HEK293 (cell line): Measurements from ENCODE around the gene CABCOCO1.

Experiments used
- BCL11B ChIP-seq: fragments of 450-650 bp; formaldehyde crosslinking; IDR thresholded peaks from 2 replicates; pipeline ENCODE4 v1.5.1; 2016; ENCODE audit warnings: low read depth, missing biosample characterization, missing genetic modification characterization
- OVOL3 ChIP-seq: fragments of 450-650 bp; formaldehyde crosslinking; IDR thresholded peaks from 2 replicates; pipeline ENCODE4 v1.5.1; 2016; ENCODE audit warnings: missing biosample characterization, missing genetic modification characterization
- RBAK ChIP-seq: fragments of 450-650 bp; formaldehyde crosslinking; IDR thresholded peaks from 2 replicates; pipeline ENCODE4 v1.5.1; 2016; ENCODE audit warnings: missing biosample characterization, missing genetic modification characterization
- ZBTB21 ChIP-seq: fragments of 450-650 bp; formaldehyde crosslinking; IDR thresholded peaks from 2 replicates; pipeline ENCODE4 v1.5.1; 2017; ENCODE audit warnings: missing biosample characterization, missing genetic modification characterization
- ZNF140 ChIP-seq: fragments of 450-650 bp; formaldehyde crosslinking; IDR thresholded peaks from 2 replicates; pipeline ENCODE4 v1.5.1; 2016; ENCODE audit warnings: missing biosample characterization, missing genetic modification characterization
- ZNF155 ChIP-seq: fragments of 450-650 bp; formaldehyde crosslinking; IDR thresholded peaks from 2 replicates; pipeline ENCODE4 v1.5.1; 2016; ENCODE audit warnings: missing biosample characterization, missing genetic modification characterization
- ZNF202 ChIP-seq: fragments of 450-650 bp; formaldehyde crosslinking; IDR thresholded peaks from 2 replicates; pipeline ENCODE4 v1.5.1; 2016; ENCODE audit warnings: missing biosample characterization, missing genetic modification characterization, borderline replicate concordance
- ZNF211 ChIP-seq: fragments of 450-650 bp; formaldehyde crosslinking; IDR thresholded peaks from 2 replicates; pipeline ENCODE4 v1.5.1; 2016; ENCODE audit warnings: low read depth, missing biosample characterization, missing genetic modification characterization
- ZNF350 ChIP-seq: fragments of 450-650 bp; formaldehyde crosslinking; IDR thresholded peaks from 2 replicates; pipeline ENCODE4 v1.5.0; 2017; ENCODE audit warnings: missing biosample characterization, mild to moderate bottlenecking, missing genetic modification characterization
- ZNF354C ChIP-seq: fragments of 450-650 bp; formaldehyde crosslinking; IDR thresholded peaks from 2 replicates; pipeline ENCODE4 v1.5.1; 2016; ENCODE audit warnings: missing biosample characterization, missing genetic modification characterization, low read depth, borderline replicate concordance
- ZNF555 ChIP-seq: fragments of 450-650 bp; formaldehyde crosslinking; conservative IDR thresholded peaks from 2 replicates; pipeline ENCODE4 v1.5.1; 2017; ENCODE audit warnings: missing biosample characterization, mild to moderate bottlenecking, missing genetic modification characterization, inconsistent platforms
- ZNF558 ChIP-seq: fragments of 450-650 bp; formaldehyde crosslinking; IDR thresholded peaks from 2 replicates; pipeline ENCODE4 v1.5.1; 2016; ENCODE audit warnings: missing biosample characterization, missing genetic modification characterization
- ZNF560 ChIP-seq: fragments of 450-650 bp; formaldehyde crosslinking; IDR thresholded peaks from 2 replicates; pipeline ENCODE4 v1.5.1; 2017; ENCODE audit warnings: missing biosample characterization, missing genetic modification characterization, borderline replicate concordance
- ZNF623 ChIP-seq: fragments of 450-650 bp; formaldehyde crosslinking; IDR thresholded peaks from 2 replicates; pipeline ENCODE4 v1.5.1; 2016; ENCODE audit warnings: missing biosample characterization, missing genetic modification characterization
- ZNF660 ChIP-seq: fragments of 450-650 bp; IDR thresholded peaks from 2 replicates; pipeline ENCODE4 v1.5.1; 2018; ENCODE audit warnings: missing biosample characterization, mild to moderate bottlenecking, missing genetic modification characterization
- ZNF664 ChIP-seq: fragments of 450-650 bp; formaldehyde crosslinking; IDR thresholded peaks from 2 replicates; pipeline ENCODE4 v1.5.1; 2016; ENCODE audit warnings: missing biosample characterization, missing genetic modification characterization
- TF ChIP-seq, protein P1 (sequence below): fragments of 450-650 bp; formaldehyde crosslinking; IDR thresholded peaks from 2 replicates; pipeline ENCODE4 v1.5.1; 2016; ENCODE audit warnings: missing biosample characterization, missing genetic modification characterization
- TF ChIP-seq, protein P2 (sequence below): fragments of 450-650 bp; formaldehyde crosslinking; IDR thresholded peaks from 2 replicates; pipeline ENCODE4 v1.5.1; 2017; ENCODE audit warnings: missing biosample characterization, missing genetic modification characterization
- TF ChIP-seq, protein P3 (sequence below): fragments of 450-650 bp; formaldehyde crosslinking; IDR thresholded peaks from 2 replicates; pipeline ENCODE4 v1.5.1; 2016; ENCODE audit warnings: missing biosample characterization, missing genetic modification characterization
- TF ChIP-seq, protein P4 (sequence below): fragments of 450-650 bp; formaldehyde crosslinking; IDR thresholded peaks from 2 replicates; pipeline ENCODE4 v1.5.1; 2016; ENCODE audit warnings: missing biosample characterization, missing genetic modification characterization
- TF ChIP-seq, protein P5 (sequence below): fragments of 450-650 bp; formaldehyde crosslinking; IDR thresholded peaks from 2 replicates; pipeline ENCODE4 v1.5.1; 2016; ENCODE audit warnings: missing biosample characterization, missing genetic modification characterization

Gene CABCOCO1

DNA sequence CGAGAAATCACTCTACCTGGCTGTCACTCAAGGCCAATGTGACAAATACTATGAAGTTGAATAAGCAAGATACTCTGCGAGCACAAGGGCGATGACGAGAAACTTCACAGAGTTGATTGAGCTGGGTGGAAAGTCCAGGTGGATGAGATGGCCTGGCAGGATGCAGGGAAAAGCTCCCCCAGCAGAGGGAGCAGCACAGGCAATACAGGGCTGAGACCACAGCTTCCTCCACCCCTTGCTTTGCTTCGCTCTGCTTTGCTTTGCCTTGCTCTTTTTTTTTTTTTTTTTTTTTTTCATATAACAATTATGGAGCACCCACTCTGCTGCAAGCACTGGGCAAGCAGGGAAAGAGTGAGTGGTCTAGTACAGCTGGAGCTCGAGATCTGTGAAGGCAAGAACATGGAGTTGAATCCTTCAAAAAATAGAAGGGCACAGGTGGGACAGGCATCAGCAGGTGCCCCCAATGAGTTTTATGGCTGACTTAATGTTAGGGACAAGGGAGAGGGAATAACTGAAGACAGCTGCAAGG is 88.3 kb downstream of the CABCOCO1 start (continued):
- TF ChIP-seq RBAK: no peak
- TF ChIP-seq ZNF560 (tag by site-specific recombination): no peak
- TF ChIP-seq ZNF354C (tag by site-specific recombination): no peak
- no peak for TF ChIP-seq ZNF555 (tag by site-specific recombination)
- TF ChIP-seq OVOL3: no peak
- TF ChIP-seq ZNF558 (tag by site-specific recombination): no peak
- TF ChIP-seq, protein P1, sequence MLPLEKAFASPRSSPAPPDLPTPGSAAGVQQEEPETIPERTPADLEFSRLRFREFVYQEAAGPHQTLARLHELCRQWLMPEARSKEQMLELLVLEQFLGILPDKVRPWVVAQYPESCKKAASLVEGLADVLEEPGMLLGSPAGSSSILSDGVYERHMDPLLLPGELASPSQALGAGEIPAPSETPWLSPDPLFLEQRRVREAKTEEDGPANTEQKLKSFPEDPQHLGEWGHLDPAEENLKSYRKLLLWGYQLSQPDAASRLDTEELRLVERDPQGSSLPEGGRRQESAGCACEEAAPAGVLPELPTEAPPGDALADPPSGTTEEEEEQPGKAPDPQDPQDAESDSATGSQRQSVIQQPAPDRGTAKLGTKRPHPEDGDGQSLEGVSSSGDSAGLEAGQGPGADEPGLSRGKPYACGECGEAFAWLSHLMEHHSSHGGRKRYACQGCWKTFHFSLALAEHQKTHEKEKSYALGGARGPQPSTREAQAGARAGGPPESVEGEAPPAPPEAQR (tag by site-specific recombination): no peak
- TF ChIP-seq, protein P2, sequence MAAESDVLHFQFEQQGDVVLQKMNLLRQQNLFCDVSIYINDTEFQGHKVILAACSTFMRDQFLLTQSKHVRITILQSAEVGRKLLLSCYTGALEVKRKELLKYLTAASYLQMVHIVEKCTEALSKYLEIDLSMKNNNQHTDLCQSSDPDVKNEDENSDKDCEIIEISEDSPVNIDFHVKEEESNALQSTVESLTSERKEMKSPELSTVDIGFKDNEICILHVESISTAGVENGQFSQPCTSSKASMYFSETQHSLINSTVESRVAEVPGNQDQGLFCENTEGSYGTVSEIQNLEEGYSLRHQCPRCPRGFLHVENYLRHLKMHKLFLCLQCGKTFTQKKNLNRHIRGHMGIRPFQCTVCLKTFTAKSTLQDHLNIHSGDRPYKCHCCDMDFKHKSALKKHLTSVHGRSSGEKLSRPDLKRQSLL (tag by site-specific recombination): 0 out of 2 replicates have a peak, but pooled peaks have one; percentile 47
- TF ChIP-seq, protein P3, sequence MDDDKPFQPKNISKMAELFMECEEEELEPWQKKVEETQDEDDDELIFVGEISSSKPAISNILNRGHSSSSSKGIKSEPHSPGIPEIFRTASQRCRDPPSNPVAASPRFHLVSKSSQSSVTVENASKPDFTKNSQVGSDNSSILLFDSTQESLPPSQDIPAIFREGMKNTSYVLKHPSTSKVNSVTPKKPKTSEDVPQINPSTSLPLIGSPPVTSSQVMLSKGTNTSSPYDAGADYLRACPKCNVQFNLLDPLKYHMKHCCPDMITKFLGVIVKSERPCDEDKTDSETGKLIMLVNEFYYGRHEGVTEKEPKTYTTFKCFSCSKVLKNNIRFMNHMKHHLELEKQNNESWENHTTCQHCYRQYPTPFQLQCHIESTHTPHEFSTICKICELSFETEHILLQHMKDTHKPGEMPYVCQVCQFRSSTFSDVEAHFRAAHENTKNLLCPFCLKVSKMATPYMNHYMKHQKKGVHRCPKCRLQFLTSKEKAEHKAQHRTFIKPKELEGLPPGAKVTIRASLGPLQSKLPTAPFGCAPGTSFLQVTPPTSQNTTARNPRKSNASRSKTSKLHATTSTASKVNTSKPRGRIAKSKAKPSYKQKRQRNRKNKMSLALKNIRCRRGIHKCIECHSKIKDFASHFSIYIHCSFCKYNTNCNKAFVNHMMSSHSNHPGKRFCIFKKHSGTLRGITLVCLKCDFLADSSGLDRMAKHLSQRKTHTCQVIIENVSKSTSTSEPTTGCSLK (tag by site-specific recombination): no peak
- TF ChIP-seq ZNF211 (tag by site-specific recombination): no peak
- TF ChIP-seq ZNF664 (tag by site-specific recombination): no peak
- no peak for TF ChIP-seq ZBTB21 (tag by site-specific recombination)
- 0 out of 2 replicates have a peak, but pooled peaks have one; percentile 52 for TF ChIP-seq ZNF660 (tag by site-specific recombination)
- no peak for TF ChIP-seq BCL11B (tag by site-specific recombination)
- TF ChIP-seq, protein P4, sequence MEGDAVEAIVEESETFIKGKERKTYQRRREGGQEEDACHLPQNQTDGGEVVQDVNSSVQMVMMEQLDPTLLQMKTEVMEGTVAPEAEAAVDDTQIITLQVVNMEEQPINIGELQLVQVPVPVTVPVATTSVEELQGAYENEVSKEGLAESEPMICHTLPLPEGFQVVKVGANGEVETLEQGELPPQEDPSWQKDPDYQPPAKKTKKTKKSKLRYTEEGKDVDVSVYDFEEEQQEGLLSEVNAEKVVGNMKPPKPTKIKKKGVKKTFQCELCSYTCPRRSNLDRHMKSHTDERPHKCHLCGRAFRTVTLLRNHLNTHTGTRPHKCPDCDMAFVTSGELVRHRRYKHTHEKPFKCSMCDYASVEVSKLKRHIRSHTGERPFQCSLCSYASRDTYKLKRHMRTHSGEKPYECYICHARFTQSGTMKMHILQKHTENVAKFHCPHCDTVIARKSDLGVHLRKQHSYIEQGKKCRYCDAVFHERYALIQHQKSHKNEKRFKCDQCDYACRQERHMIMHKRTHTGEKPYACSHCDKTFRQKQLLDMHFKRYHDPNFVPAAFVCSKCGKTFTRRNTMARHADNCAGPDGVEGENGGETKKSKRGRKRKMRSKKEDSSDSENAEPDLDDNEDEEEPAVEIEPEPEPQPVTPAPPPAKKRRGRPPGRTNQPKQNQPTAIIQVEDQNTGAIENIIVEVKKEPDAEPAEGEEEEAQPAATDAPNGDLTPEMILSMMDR (tag by site-specific recombination): peak; percentile 68; the same call in 1 of the 2 replicates
- TF ChIP-seq ZNF155 (tag by site-specific recombination): no peak
- no peak for TF ChIP-seq ZNF623
- no peak for TF ChIP-seq ZNF202 (tag by site-specific recombination)
- TF ChIP-seq ZNF350 (tag by site-specific recombination): no peak
- TF ChIP-seq ZNF140: no peak
- TF ChIP-seq, protein P5, sequence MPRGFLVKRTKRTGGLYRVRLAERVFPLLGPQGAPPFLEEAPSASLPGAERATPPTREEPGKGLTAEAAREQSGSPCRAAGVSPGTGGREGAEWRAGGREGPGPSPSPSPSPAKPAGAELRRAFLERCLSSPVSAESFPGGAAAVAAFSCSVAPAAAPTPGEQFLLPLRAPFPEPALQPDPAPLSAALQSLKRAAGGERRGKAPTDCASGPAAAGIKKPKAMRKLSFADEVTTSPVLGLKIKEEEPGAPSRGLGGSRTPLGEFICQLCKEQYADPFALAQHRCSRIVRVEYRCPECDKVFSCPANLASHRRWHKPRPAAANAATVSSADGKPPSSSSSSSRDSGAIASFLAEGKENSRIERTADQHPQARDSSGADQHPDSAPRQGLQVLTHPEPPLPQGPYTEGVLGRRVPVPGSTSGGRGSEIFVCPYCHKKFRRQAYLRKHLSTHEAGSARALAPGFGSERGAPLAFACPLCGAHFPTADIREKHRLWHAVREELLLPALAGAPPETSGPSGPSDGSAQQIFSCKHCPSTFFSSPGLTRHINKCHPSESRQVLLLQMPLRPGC (tag by site-specific recombination): no peak
